Measurements from ENCODE around the gene PSMD9. TPM values are rescaled to one million over a fixed set of nuclear protein-coding genes. Genes with fewer than 3 reads are reported as not detected.

PSMD9 gene
- total RNA-seq, 4 donors from 2014 or later, result 21.7 to 57.3 (median 46.2) TPM

- Histone ChIP-seq H3K27me3 (no peaks in the 10 kb centered on the region), H3K4me3 (no peak overlapping the region), H3K36me3 (no peaks in the 10 kb centered on the region), H3K9me3 (no peaks in the 10 kb centered on the region), H3K4me1 (no peaks in the 10 kb centered on the region), H3K27ac (no peak overlapping the region)
- intact Hi-C loops (cut with DNase I; ENCODE audit: low total_unique reads), result no loop called here
- no peak for TF ChIP-seq CTCF (IDR thresholded peaks at IDR 0.05)
- TF ChIP-seq EP300 (IDR thresholded peaks at IDR 0.05; ENCODE audit: low read depth), result no peak
- no peak for TF ChIP-seq POLR2AphosphoS5 (IDR thresholded peaks at IDR 0.05)
- no peak for TF ChIP-seq POLR2A (IDR thresholded peaks at IDR 0.05)
- WGBS, 2 donors (ENCODE audit: low coverage in 1 of 2), result 100% methylated on average over 2 of the region's 2 CpGs
- in situ Hi-C loops (cut with MboI; ENCODE audit: low pct_ligation_motif_present in 1 of 4, low pct_unique_long_range_greater_than_20kb in 1 of 4, low sequenced_read_pairs in 3 of 4), result no loop called here
- DNase-seq, result no peak
These were observed 45.7 kb downstream of the PSMD9 start for GRCh38 chr12:121934309-121934664.

- in situ Hi-C loops (cut with MboI; ENCODE audit: low pct_ligation_motif_present in 1 of 4, low pct_unique_long_range_greater_than_20kb in 1 of 4, low sequenced_read_pairs in 3 of 4) (no loop called here), intact Hi-C loops (cut with DNase I; ENCODE audit: low total_unique reads) (no loop called here)
- no peak for DNase-seq
- TF ChIP-seq EP300 (IDR thresholded peaks at IDR 0.05; ENCODE audit: low read depth) (no peak), CTCF (IDR thresholded peaks at IDR 0.05) (no peak), POLR2AphosphoS5 (IDR thresholded peaks at IDR 0.05) (no peak), POLR2A (IDR thresholded peaks at IDR 0.05) (no peak)
- 94 to 98% methylated on average over 5 to 7 of the region's 7 CpGs for WGBS, 2 donors (ENCODE audit: low coverage in 1 of 2)
- no peaks in the 10 kb centered on the region for H3K36me3 ChIP-seq
- H3K27me3 ChIP-seq, result no peaks in the 10 kb centered on the region
- no peak overlapping the region for H3K4me3 ChIP-seq
- H3K27ac ChIP-seq, result no peak overlapping the region
- H3K4me1 ChIP-seq, result no peaks in the 10 kb centered on the region
- H3K9me3 ChIP-seq, result no peaks in the 10 kb centered on the region
These were observed 49.1 kb downstream of the PSMD9 start for GRCh38 chr12:121937654-121938053.

GRCh38 chr12:121939186-121939585 is 50.6 kb downstream of the PSMD9 start:
- H3K27ac ChIP-seq, result no peak overlapping the region
- no peaks in the 10 kb centered on the region for H3K9me3 ChIP-seq
- H3K4me1 ChIP-seq, result no peaks in the 10 kb centered on the region
- intact Hi-C loops (cut with DNase I; ENCODE audit: low total_unique reads) (no loop called here), in situ Hi-C loops (cut with MboI; ENCODE audit: low pct_ligation_motif_present in 1 of 4, low pct_unique_long_range_greater_than_20kb in 1 of 4, low sequenced_read_pairs in 3 of 4) (no loop called here)
- WGBS, 2 donors (ENCODE audit: low coverage in 1 of 2), result 40 to 55% methylated on average over 1 to 7 of the region's 7 CpGs
- TF ChIP-seq EP300 (IDR thresholded peaks at IDR 0.05; ENCODE audit: low read depth), result no peak
- no peak for TF ChIP-seq POLR2AphosphoS5 (IDR thresholded peaks at IDR 0.05)
- TF ChIP-seq POLR2A (IDR thresholded peaks at IDR 0.05), result no peak
- no peak for TF ChIP-seq CTCF (IDR thresholded peaks at IDR 0.05)
- DNase-seq, result peak; percentile 20
- no peak overlapping the region for H3K4me3 ChIP-seq
- H3K27me3 ChIP-seq, result no peaks in the 10 kb centered on the region
- H3K36me3 ChIP-seq, result no peaks in the 10 kb centered on the region

GRCh38 chr12:121939992-121940766 is 51.6 kb downstream of the PSMD9 start:
- H3K4me1 ChIP-seq, result no peaks in the 10 kb centered on the region
- H3K27ac ChIP-seq, result no peak overlapping the region
- H3K27me3 ChIP-seq, result no peaks in the 10 kb centered on the region
- in situ Hi-C loops (cut with MboI; ENCODE audit: low pct_ligation_motif_present in 1 of 4, low pct_unique_long_range_greater_than_20kb in 1 of 4, low sequenced_read_pairs in 3 of 4), result no loop called here
- TF ChIP-seq POLR2AphosphoS5 (IDR thresholded peaks at IDR 0.05) (no peak), CTCF (IDR thresholded peaks at IDR 0.05) (no peak), EP300 (IDR thresholded peaks at IDR 0.05; ENCODE audit: low read depth) (no peak), POLR2A (IDR thresholded peaks at IDR 0.05) (no peak)
- intact Hi-C loops (cut with DNase I; ENCODE audit: low total_unique reads), result no loop called here
- H3K4me3 ChIP-seq, result no peak overlapping the region
- DNase-seq, result no peak
- H3K36me3 ChIP-seq, result no peaks in the 10 kb centered on the region
- WGBS, 2 donors (ENCODE audit: low coverage in 1 of 2), result 87 to 92% methylated on average over 3 to 4 of the region's 4 CpGs
- H3K9me3 ChIP-seq, result no peaks in the 10 kb centered on the region

Data from transverse colon (tissue), 4 donors.